Measurements from ENCODE around the gene DGLUCY.

GRCh38 chr14:91144425-91145145, 30.7 kb downstream of the DGLUCY start:
- TF ChIP-seq CTCF (IDR thresholded peaks at IDR 0.05) (no peak), POLR2AphosphoS5 (IDR thresholded peaks at IDR 0.05) (no peak), POLR2A (IDR thresholded peaks at IDR 0.05) (no peak)

Measured in breast epithelium (tissue), 3 donors.